NCI-H2107 treated with DMSO at 0.1 percent for 48 hours (cell line): Measurements from ENCODE around the gene TMEM125.

Source experiments
- DNase-seq: peaks from one replicate; lab custom pipeline; 2025; ENCODE audit not compliant: unreplicated experiment; lab: John Stamatoyannopoulos, UW

The TMEM125 gene

GRCh38 chr1:43307458-43308158 is 37.8 kb downstream of the TMEM125 start:
- no peak for DNase-seq

- no peak for DNase-seq
Measured at GRCh38 chr1:43308635-43309404, 39.0 kb downstream of the TMEM125 start.

- no peak for DNase-seq
Measured at GRCh38 chr1:43309405-43310025, 39.7 kb downstream of the TMEM125 start.

- DNase-seq, result no peak
Measured at GRCh38 chr1:43311521-43311920, 41.7 kb downstream of the TMEM125 start.

- DNase-seq, result no peak
Measured at GRCh38 chr1:43312212-43312623, 42.4 kb downstream of the TMEM125 start.

GRCh38 chr1:43312663-43313515 is 43.1 kb downstream of the TMEM125 start:
- DNase-seq, result no peak

- no peak for DNase-seq
Measured at GRCh38 chr1:43313771-43314170, 44.0 kb downstream of the TMEM125 start.

GRCh38 chr1:43314233-43314632 is 44.5 kb downstream of the TMEM125 start:
- DNase-seq, result no peak

- DNase-seq, result no peak
Measured at GRCh38 chr1:43315481-43315880, 45.7 kb downstream of the TMEM125 start.

- DNase-seq, result no peak
Measured at GRCh38 chr1:43315963-43316737, 46.4 kb downstream of the TMEM125 start.

- no peak for DNase-seq
Measured at GRCh38 chr1:43316738-43317520, 47.1 kb downstream of the TMEM125 start.

- no peak for DNase-seq
Measured at GRCh38 chr1:43317817-43318471, 48.2 kb downstream of the TMEM125 start.

- DNase-seq, result no peak
Measured at GRCh38 chr1:43318831-43319230, 49.0 kb downstream of the TMEM125 start.

- DNase-seq, result no peak
Measured at GRCh38 chr1:43319288-43319687, 49.5 kb downstream of the TMEM125 start.

- no peak for DNase-seq
Measured at GRCh38 chr1:43319766-43320165, 50.0 kb downstream of the TMEM125 start.

GRCh38 chr1:43321331-43321891 is 51.6 kb downstream of the TMEM125 start:
- DNase-seq, result no peak

GRCh38 chr1:43322506-43322905 is 52.7 kb downstream of the TMEM125 start:
- no peak for DNase-seq
